Fibroblast of villous mesenchyme (primary cell): ENCODE measurements around the gene ZNF609. TPM values are rescaled to one million over a fixed set of nuclear protein-coding genes. Genes with fewer than 3 reads are reported as not detected.

Experiments used
- DNase-seq: peaks from one replicate; pipeline ENCODE4 v3.0.0-alpha.2; 2010; ENCODE audit warnings: low read depth
- H3K4me3 ChIP-seq: 2 replicates; pipeline ENCODE4 v1.5.1; 2011; ENCODE audit warnings: low read depth, mild to moderate bottlenecking, low read length
- CTCF ChIP-seq: IDR thresholded peaks from 2 replicates; pipeline ENCODE4 v1.5.1; 2012; ENCODE audit warnings: low read depth, mild to moderate bottlenecking, low read length; ENCODE audit not compliant: insufficient read depth
- total RNA-seq: library from RNA; depleted of rRNA; stranded (reverse); fragments of >200 nt; gene quantifications from 2 replicates; pipeline ENCODE4 v1.2.3, GENCODE V29; 2012

ZNF609 gene
- total RNA-seq, 1 donor = 22.5 TPM

GRCh38 chr15:64686130-64686735 lies 225.9 kb downstream of the ZNF609 start:
- peak; percentile 62 for DNase-seq
- peak; percentile 74 for TF ChIP-seq CTCF
- H3K4me3 ChIP-seq = no peak overlapping the region

GRCh38 chr15:64687172-64687571 lies 226.8 kb downstream of the ZNF609 start:
- no peak overlapping the region for H3K4me3 ChIP-seq
- no peak for TF ChIP-seq CTCF
- no peak for DNase-seq

GRCh38 chr15:64687688-64688087 lies 227.3 kb downstream of the ZNF609 start:
- TF ChIP-seq CTCF = no peak
- H3K4me3 ChIP-seq = no peak overlapping the region

GRCh38 chr15:64688770-64689169 lies 228.4 kb downstream of the ZNF609 start:
- DNase-seq = no peak
- no peak overlapping the region for H3K4me3 ChIP-seq
- TF ChIP-seq CTCF = no peak

More at GRCh38 chr15:64687688-64688087, 227.3 kb downstream of the ZNF609 start:
- no peak for DNase-seq

- TF ChIP-seq CTCF = no peak
- DNase-seq = no peak
- H3K4me3 ChIP-seq = no peak overlapping the region
Observed at GRCh38 chr15:64690008-64690407, 229.6 kb downstream of the ZNF609 start.

- peak; percentile 7 for TF ChIP-seq CTCF
- no peak for DNase-seq
- no peak overlapping the region for H3K4me3 ChIP-seq
Observed at GRCh38 chr15:64690578-64691296, 230.4 kb downstream of the ZNF609 start.
